ENCODE data around the gene RNASEL. TPM values are rescaled to one million over a fixed set of nuclear protein-coding genes. Genes with fewer than 3 reads are reported as not detected.

RNASEL gene
- total RNA-seq, 3 donors from 2014 or later = 1.7 to 2.5 (median 2.0) TPM

- Mint-ChIP-seq H3K36me3 (ENCODE audit: insufficient read depth) (no peaks in the 10 kb centered on the region), H3K9me3 (no peaks in the 10 kb centered on the region), H3K27me3 (ENCODE audit: low read depth) (peaks cover 4% of the 10 kb centered on the region), H3K4me1 (ENCODE audit: low read depth) (peaks cover 74% of the 10 kb centered on the region), H3K4me3 (no peak overlapping the region)
- ATAC-seq (no peak), DNase-seq (no peak)
These were observed 38.6 kb upstream of the RNASEL start for GRCh38 chr1:182627622-182628021.

GRCh38 chr1:182626527-182626926 lies 37.5 kb upstream of the RNASEL start:
- Mint-ChIP-seq H3K36me3 (ENCODE audit: insufficient read depth) (no peaks in the 10 kb centered on the region), H3K4me3 (no peak overlapping the region), H3K9me3 (no peaks in the 10 kb centered on the region), H3K27me3 (ENCODE audit: low read depth) (peaks cover 4% of the 10 kb centered on the region), H3K4me1 (ENCODE audit: low read depth) (peaks cover 72% of the 10 kb centered on the region)
- no peak for DNase-seq
- ATAC-seq = no peak

GRCh38 chr1:182625719-182626504 lies 36.9 kb upstream of the RNASEL start:
- no peaks in the 10 kb centered on the region for H3K36me3 Mint-ChIP-seq (ENCODE audit: insufficient read depth)
- H3K4me3 Mint-ChIP-seq = no peak overlapping the region
- no peak for DNase-seq
- peaks cover 4% of the 10 kb centered on the region for H3K27me3 Mint-ChIP-seq (ENCODE audit: low read depth)
- peaks cover 4% of the 10 kb centered on the region for H3K9me3 Mint-ChIP-seq
- no peak for ATAC-seq
- H3K4me1 Mint-ChIP-seq (ENCODE audit: low read depth) = peaks cover 74% of the 10 kb centered on the region

- Mint-ChIP-seq H3K9me3 (peaks cover 9% of the 10 kb centered on the region), H3K4me3 (no peak overlapping the region), H3K4me1 (ENCODE audit: low read depth) (peaks cover 69% of the 10 kb centered on the region), H3K27me3 (ENCODE audit: low read depth) (peaks cover 4% of the 10 kb centered on the region), H3K36me3 (ENCODE audit: insufficient read depth) (no peaks in the 10 kb centered on the region)
- ATAC-seq (no peak), DNase-seq (no peak)
These were observed 36.0 kb upstream of the RNASEL start for GRCh38 chr1:182625024-182625423.

- Mint-ChIP-seq H3K9me3 (peaks cover 9% of the 10 kb centered on the region), H3K27me3 (ENCODE audit: low read depth) (peaks cover 4% of the 10 kb centered on the region), H3K4me3 (no peak overlapping the region), H3K4me1 (ENCODE audit: low read depth) (peaks cover 65% of the 10 kb centered on the region), H3K36me3 (ENCODE audit: insufficient read depth) (no peaks in the 10 kb centered on the region)
- no peak for DNase-seq
- ATAC-seq = peak in 1 of 2 donors; percentile 27
These were observed 35.5 kb upstream of the RNASEL start for GRCh38 chr1:182624577-182624976.

GRCh38 chr1:182622901-182623528 lies 34.0 kb upstream of the RNASEL start:
- H3K36me3 Mint-ChIP-seq (ENCODE audit: insufficient read depth) = no peaks in the 10 kb centered on the region
- peaks cover 7% of the 10 kb centered on the region for H3K27me3 Mint-ChIP-seq (ENCODE audit: low read depth)
- DNase-seq (no peak), ATAC-seq (no peak)
- no peak overlapping the region for H3K4me3 Mint-ChIP-seq
- H3K4me1 Mint-ChIP-seq (ENCODE audit: low read depth) = peaks cover 65% of the 10 kb centered on the region
- peaks cover 9% of the 10 kb centered on the region for H3K9me3 Mint-ChIP-seq

GRCh38 chr1:182621906-182622305 lies 32.9 kb upstream of the RNASEL start:
- no peaks in the 10 kb centered on the region for H3K36me3 Mint-ChIP-seq (ENCODE audit: insufficient read depth)
- H3K27me3 Mint-ChIP-seq (ENCODE audit: low read depth) = peaks cover 10% of the 10 kb centered on the region
- DNase-seq = no peak
- ATAC-seq = no peak
- H3K9me3 Mint-ChIP-seq = peaks cover 9% of the 10 kb centered on the region
- H3K4me1 Mint-ChIP-seq (ENCODE audit: low read depth) = peaks cover 74% of the 10 kb centered on the region
- H3K4me3 Mint-ChIP-seq = no peak overlapping the region

GRCh38 chr1:182620924-182621585 lies 32.0 kb upstream of the RNASEL start:
- Mint-ChIP-seq H3K27me3 (ENCODE audit: low read depth) (peaks cover 12% of the 10 kb centered on the region), H3K4me3 (no peak overlapping the region), H3K36me3 (ENCODE audit: insufficient read depth) (no peaks in the 10 kb centered on the region), H3K4me1 (ENCODE audit: low read depth) (peaks cover 74% of the 10 kb centered on the region), H3K9me3 (peaks cover 9% of the 10 kb centered on the region)
- DNase-seq (no peak), ATAC-seq (peak; percentile 25 to 70)

- no peak for ATAC-seq
- H3K4me3 Mint-ChIP-seq = no peak overlapping the region
- peaks cover 71% of the 10 kb centered on the region for H3K4me1 Mint-ChIP-seq (ENCODE audit: low read depth)
These were observed 28.8 kb upstream of the RNASEL start for GRCh38 chr1:182617734-182618351.

GRCh38 chr1:182617014-182617429 lies 28.0 kb upstream of the RNASEL start:
- no peak for ATAC-seq
- H3K9me3 Mint-ChIP-seq = peaks cover 9% of the 10 kb centered on the region
- DNase-seq = no peak
- no peaks in the 10 kb centered on the region for H3K36me3 Mint-ChIP-seq (ENCODE audit: insufficient read depth)
- H3K27me3 Mint-ChIP-seq (ENCODE audit: low read depth) = peaks cover 29% of the 10 kb centered on the region
- peaks cover 67% of the 10 kb centered on the region for H3K4me1 Mint-ChIP-seq (ENCODE audit: low read depth)
- peak overlapping the region; percentile 39 for H3K4me3 Mint-ChIP-seq

More at GRCh38 chr1:182617734-182618351, 28.8 kb upstream of the RNASEL start:
- peaks cover 21% of the 10 kb centered on the region for H3K27me3 Mint-ChIP-seq (ENCODE audit: low read depth)
- no peaks in the 10 kb centered on the region for H3K36me3 Mint-ChIP-seq (ENCODE audit: insufficient read depth)
- peaks cover 9% of the 10 kb centered on the region for H3K9me3 Mint-ChIP-seq
- no peak for DNase-seq

- Mint-ChIP-seq H3K4me3 (peak overlapping the region; percentile 80), H3K9me3 (peaks cover 9% of the 10 kb centered on the region), H3K4me1 (ENCODE audit: low read depth) (peaks cover 62% of the 10 kb centered on the region), H3K36me3 (ENCODE audit: insufficient read depth) (no peaks in the 10 kb centered on the region), H3K27me3 (ENCODE audit: low read depth) (peaks cover 32% of the 10 kb centered on the region)
- ATAC-seq (peak; percentile 91 to 92), DNase-seq (peak; percentile 77)
These were observed 27.3 kb upstream of the RNASEL start for GRCh38 chr1:182616130-182617013.

- H3K36me3 Mint-ChIP-seq (ENCODE audit: insufficient read depth) = no peaks in the 10 kb centered on the region
- peak overlapping the region; percentile 80 for H3K4me3 Mint-ChIP-seq
- H3K27me3 Mint-ChIP-seq (ENCODE audit: low read depth) = peaks cover 36% of the 10 kb centered on the region
- H3K4me1 Mint-ChIP-seq (ENCODE audit: low read depth) = peaks cover 56% of the 10 kb centered on the region
- ATAC-seq = peak; percentile 46 to 50
- DNase-seq = no peak
- H3K9me3 Mint-ChIP-seq = peaks cover 2% of the 10 kb centered on the region
These were observed 26.5 kb upstream of the RNASEL start for GRCh38 chr1:182615468-182616129.

- H3K36me3 Mint-ChIP-seq (ENCODE audit: insufficient read depth) = no peaks in the 10 kb centered on the region
- peaks cover 37% of the 10 kb centered on the region for H3K27me3 Mint-ChIP-seq (ENCODE audit: low read depth)
- no peaks in the 10 kb centered on the region for H3K9me3 Mint-ChIP-seq
- ATAC-seq = peak; percentile 23 to 32
- peak; percentile 63 for DNase-seq
- peaks cover 54% of the 10 kb centered on the region for H3K4me1 Mint-ChIP-seq (ENCODE audit: low read depth)
- H3K4me3 Mint-ChIP-seq = peak overlapping the region; percentile 80
These were observed 25.9 kb upstream of the RNASEL start for GRCh38 chr1:182614796-182615454.

Data from activated T-cell treated with anti-CD3 and anti-CD28 coated beads, Interleukin-2, amount 50 U/mL, for 4 hours (primary cell).